GM19239 (cell line): ENCODE measurements around the gene KIRREL3.

Experiments
- DNase-seq: peaks from one replicate; pipeline ENCODE4 v3.0.0; 2011; ENCODE audit warnings: low spot score; ENCODE audit not compliant: insufficient read length
- FAIRE-seq: peaks from 2 replicates; lab custom pipeline; 2011; peaks lifted over from hg19 to GRCh38; lab: Jason Lieb, UNC

KIRREL3 gene

DNA sequence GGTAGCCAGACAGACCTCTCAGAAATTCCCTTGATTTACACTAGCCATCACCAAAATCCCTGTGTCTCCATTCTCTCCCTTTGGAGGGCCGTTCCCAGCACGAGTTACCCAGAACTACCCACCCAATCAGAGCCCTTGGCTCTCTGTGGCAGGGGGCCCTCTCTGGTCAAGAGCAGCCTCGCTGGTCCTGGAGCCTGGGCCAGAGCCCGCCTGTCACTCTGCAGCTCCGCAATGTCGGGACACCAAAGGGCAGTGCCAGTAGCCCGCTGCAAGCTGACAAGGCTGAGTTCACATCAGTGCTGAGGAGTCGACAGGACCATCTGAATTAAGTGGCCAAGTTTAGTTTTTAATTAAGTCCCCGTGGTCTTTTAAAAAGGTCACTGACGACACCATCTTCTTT, 403.5 kb downstream of the KIRREL3 start:
- DNase-seq (no peak), FAIRE-seq (no peak)

DNA sequence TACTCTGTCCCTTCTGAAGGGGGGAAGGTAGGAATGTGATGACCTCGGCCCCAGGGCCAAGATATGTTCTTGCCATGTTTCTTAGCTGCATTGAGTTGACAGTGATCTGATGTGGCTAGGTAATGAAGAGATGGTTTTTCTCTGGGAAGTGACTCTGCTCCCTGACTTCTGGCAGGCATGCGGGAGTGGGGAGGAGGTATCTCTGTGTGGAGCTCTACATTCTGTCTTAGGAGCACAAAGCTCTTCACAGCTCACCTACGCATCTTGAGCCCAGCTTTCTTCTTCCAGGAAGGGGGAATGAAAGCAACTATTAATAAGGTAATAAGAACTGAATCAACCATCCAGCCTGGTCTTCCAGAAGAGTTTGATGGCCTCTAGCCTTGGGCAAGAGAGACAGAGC, 404.1 kb downstream of the KIRREL3 start:
- DNase-seq (no peak), FAIRE-seq (no peak)

DNA sequence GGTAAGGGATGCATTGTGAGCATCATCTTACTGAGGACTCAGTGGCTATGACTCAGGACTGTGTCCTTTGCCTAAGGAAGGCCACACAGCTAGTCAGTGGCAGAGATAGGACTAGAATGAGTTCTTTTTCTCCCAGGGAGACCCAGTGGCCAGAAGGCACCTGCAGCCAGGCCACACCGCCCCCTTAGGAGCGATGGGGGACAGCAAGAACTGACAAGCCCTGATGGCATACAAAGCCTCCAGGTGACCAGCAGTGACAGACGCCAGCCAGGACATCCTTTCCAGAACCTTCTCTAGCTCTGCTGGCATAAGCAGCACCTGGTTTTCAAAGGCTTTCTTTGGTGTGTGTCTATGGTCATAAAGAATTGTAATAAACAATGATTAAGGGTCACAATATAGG, 405.0 kb downstream of the KIRREL3 start:
- DNase-seq = no peak
- no peak for FAIRE-seq

DNA sequence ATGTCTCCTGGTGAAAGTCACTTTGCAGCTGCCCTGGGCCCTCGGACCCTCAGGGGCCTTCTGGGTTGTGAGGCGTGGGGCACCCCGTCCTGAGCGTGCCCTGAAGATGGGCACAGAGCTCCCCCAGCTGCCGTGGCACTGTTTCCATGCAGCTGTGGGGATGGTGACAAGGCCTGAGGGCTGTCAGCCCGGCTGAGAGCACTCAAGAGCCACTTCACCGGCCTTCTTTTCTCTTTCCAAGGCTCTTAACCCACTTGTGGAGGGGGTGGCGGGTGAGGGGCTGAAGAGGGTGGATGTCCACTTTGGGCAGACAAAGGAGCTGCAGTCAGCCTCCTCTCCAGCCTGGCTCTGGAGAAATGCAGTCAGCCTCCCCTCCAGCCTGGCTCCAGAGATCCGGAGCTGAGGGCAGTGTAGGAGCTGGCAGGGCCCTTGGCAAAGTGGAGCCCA, 405.6 kb downstream of the KIRREL3 start:
- FAIRE-seq (no peak), DNase-seq (no peak)

DNA sequence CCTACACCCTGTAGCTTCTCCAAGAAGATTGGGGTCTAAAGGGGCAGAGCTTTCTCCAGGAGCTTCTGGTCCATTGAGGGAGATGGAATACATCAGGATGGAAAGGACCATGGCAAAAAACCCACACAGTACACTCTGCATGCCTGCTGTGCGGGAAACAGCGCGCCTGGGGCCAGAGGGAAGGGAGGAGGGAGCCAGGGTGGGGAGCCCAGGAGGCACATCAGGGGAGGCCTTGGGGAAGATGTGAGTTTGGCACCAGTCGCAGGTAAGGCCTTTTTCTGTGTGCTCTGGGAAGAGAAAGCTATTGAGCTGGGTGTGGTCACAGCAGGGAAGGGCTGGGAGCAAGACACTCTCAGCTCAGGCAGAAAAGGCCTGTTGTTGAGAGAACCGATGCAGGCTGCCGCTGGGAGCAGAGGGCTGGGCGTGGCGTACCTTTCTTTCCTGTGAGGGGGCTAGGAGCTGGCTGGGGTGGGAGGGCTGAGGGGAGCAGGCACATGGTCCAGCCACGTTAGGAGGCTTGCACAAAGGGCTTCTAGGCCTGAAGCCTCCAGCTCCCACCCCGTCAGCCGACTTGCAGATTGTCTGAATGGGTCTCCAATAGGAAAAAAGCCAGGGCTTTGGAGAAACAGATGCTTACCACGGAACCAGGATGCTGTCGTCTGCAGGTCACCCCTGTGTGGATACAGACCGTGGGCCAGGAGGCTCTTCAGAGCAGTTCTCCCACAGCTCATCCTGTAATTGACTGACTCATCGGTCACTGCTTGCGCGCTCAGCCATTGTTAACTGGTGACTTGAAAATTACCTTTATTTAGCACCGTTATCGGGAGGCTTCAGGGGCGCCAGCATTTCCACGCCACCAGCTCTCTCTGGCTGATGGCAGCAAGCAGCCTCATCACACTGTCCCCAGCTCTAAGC, 407.8 kb downstream of the KIRREL3 start:
- no peak for DNase-seq

DNA sequence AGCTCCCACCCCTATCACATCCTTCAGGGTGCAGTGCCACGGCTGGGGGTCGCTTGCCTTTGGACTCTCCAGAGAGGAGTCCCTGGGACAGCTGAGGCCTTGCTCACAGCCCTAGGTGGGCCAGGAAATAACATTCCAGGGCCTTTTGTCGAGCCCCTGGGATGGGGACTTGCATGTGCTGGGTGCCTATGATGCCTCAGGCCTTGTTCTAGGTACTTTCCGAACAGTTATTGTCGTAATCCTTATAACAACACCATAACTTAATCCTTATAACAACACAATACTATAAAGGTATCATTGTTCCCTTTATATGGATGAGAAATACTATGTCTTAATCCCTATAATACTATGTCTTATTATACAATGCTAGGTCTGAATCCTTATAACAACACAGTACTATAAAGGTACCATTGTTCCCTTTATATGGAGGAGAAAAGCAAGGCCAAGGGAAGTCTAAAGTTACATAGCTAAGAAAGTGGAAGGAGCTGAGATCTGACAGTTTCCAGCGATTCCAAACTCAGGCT, 408.5 kb downstream of the KIRREL3 start:
- DNase-seq (no peak), FAIRE-seq (no peak)

More for the DNA sequence above, 407.8 kb downstream of the KIRREL3 start:
- no peak for FAIRE-seq

DNA sequence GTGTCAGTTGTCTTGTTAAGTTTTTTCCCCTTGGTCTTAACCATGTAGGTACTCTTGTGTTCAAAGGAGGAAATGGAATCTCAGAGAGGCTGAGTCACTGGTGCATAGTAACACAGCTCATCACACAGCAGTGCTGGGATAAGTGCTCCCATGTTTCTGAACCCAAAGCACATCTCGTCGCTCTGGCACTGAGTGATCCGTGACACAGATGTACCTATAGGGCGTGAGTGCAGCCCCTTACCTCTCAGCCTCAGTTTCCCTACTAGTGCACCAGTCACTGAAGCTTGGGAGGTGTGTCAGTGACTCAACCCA, 411.1 kb downstream of the KIRREL3 start:
- no peak for FAIRE-seq
- no peak for DNase-seq

DNA sequence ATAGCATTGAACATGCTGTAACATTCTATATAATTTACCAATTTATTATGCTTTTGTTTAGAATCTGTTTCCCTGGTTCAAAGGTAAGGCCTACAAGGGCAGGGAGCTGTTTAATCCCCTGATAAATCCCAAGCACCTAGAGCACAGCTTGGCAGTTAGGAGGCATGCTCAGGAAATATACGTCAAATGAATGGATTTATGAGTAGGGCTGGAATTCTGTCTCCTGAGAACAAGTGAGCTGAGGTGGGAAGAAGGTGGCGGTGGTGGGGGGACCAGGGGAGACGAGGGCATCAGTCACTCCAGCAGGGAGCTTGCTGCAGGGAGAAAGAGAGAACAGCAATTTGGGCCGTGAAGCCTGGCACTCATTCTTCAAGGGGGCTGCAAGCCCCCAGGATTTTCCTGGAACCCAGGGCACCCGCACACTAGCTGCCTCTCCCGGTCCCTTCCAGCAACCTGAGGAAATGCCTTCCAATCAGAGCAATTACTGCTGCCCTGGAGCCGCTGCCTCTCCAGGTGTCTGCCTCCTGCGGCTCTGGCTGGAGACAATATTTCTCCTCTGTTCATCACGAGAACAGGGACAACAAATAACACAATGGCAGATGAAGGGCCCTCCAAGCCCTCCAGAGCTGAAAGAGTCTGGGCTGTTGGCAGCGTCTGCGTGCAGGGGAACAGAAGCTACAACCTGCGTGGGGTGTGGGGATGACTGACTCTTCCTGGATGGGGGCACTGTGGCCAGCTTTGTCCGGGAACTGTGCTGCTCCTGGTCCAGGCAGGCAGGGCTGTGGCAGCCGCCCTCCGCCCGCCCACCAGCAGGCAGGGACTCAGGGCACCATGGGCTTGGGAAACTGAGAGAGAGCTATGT, 411.7 kb downstream of the KIRREL3 start:
- no peak for FAIRE-seq
- no peak for DNase-seq

DNA sequence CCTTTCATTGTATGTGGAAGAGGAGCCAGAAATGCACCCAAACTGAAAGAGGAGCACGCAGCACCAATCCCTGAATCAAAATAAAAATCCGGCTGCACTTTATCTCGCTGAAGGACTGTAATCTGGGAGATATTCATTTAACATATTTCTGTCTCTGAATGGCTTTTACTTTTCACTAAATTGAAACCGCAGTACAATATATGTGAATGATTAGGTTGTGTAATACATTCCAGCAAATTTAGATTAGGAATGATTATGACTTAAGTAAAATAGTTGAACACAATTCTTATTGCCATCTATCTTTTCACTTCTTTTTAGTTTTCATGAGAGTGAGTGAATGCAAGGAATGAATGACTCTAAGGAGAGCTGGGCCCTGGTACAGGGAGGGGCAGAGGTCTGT, 413.0 kb downstream of the KIRREL3 start:
- FAIRE-seq (no peak), DNase-seq (no peak)

DNA sequence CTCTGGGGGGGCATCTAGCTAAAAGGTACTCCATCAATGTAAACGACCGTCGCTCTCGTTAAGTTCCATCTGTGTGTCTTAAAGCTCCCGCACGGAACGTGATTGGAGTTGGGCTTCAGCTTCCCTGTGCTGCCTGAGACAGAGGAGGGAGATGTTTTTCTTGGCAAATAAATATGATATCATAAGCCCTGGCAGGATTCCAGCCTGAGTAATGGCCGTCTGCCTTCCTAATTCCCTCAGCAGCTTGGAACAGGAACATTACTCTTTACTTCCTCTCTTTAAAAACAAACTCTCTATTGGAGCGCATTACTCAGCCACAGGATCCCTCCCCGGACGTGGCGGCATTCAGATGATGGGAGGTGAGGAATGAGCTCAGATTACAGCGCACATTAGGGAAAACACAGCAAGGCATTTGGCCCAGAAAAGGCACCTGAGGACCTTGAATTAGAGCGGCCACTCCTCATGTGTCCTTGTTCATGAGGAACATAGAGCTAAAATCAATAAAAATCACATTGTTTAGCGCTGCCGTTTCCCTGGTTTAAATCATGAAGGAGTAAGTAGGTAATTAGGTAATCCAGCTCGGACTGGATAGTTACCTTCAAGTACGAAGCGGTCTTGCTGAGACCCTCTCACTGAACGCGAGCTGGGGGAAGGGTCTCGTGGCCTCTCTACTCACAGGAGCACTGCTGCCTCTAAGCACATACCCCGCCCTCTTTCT, 414.6 kb downstream of the KIRREL3 start:
- DNase-seq = no peak
- no peak for FAIRE-seq

DNA sequence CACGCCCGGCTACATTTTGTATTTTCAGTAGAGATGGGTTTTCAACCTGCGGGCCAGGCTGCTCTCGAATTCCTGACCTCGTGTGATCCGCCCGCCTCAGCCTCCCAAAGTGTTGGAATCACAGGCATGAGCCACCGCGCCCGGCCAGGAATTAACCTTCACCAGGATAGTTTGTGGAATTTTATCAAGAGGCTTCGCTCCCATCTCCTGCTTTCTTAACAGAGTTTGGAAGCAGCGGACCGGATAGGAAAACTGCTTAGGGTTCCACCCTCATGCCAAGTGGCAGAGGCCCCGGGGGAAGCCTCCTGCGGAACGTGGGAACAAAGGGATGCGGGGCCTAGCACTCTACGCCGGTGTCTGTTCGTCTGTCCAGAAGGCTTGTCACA, 415.2 kb downstream of the KIRREL3 start:
- no peak for FAIRE-seq
- DNase-seq = no peak

DNA sequence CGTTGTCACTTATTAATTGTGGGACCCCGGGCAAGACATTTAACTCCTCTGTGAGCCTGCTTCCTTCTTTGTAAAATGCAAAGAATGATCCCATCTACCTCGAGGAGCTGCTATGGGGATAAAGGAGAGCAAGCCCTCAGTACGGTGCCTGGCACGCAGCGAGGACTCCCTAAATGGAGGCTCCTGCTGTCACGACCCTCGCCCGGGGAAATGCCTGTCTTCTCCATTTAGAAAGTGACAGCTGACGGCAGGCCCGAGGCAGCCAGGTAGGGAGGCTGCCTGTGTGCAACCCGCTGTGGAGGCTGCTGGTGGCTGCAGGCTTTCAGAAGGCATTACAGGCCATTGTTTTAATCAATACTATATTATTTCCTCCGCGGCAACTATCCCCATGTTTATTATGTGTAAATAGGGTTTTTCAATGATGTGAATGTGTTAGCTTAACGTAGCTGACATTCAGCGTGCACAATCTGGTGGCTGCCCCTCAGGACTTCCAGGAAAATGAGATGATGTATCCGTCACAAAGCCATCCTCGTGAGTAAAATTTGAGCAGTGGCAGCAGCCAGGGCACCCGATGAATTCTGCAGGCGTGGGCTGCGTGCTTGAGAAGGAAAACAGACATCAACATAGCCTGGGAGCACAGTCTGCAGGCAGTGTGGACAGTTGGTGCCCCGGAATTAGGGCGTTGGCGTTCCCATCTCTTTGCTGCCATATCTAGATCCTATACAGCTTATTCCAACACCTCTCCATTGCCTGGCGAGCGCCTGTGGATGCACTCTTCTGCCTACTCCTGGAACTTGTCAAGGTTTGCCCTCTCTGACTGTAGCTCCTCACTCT, 416.8 kb downstream of the KIRREL3 start:
- no peak for FAIRE-seq
- no peak for DNase-seq

DNA sequence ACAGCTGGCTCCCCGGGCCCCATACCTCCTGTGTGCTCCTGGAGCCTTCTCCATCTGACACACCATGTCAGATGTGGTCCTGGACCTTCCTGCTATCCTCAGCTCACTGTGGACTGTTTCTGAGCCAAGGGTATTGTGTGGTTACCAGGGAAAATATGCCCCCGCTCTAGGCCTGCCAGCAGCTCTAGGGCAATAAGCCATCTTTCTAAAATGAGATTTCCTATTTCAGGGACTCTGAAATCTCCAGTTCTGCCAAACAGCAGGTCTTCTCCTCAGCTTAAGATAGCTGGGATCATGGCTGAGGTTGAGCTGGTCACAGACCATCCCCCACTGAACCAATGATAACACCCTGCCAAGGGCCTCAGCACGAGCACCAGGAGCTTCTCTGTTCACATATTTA, 417.5 kb downstream of the KIRREL3 start:
- FAIRE-seq (no peak), DNase-seq (no peak)

DNA sequence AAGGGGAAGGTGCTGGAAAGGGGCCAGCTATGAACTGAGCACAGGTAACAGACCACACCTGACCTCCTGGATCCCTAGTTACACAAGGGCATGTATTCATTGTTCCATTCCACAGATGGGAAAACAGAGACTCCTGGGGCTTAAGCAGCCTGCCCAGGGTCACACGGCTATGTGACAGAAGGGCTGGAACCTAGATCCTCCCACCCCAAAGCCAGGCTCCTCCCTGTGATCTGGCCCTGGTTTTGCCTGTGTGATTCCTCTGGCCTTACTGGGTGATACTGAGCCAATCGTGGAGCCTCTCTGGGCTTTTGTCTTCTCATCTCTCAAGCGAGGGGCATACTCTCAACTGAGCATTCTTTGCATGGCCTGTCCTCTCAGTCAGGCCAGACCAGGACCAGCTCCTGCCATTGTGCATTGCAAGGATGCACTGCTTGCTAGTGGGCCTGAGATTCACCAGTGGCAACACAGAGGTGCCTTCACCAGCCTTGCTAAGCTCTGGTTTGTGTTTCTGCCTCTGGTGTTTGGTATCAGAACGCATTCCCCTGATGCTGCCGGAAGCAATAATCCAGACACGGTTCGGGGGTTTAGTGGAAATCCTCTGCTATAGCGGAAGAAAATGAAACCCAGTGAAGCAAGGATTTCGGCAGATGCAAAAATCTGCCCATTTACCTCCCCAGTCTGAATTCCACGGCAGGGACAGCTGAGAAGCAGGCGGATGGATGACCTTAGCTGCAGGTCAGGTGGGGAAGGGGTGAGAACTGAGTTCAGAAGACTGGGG, 418.5 kb downstream of the KIRREL3 start:
- DNase-seq (no peak), FAIRE-seq (no peak)

DNA sequence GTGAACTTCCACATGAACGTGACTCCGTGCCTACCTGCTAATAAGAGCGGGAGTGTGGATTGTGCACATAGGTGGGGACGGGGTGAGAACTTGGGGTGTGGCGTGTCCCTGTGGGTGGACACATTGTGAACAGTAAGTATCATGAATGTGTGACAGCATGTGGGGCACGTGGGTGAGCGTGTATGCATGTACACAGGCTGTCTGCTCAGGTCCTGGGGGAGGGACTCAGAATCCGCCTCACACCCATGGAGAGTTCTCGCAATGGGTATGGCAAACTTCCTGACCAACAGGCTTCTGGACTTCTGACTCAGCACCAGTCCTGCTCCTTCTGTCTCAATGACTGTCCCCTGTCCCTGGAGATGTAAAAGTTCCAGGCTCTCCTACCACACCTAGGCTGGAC, 422.1 kb downstream of the KIRREL3 start:
- FAIRE-seq (no peak), DNase-seq (no peak)

DNA sequence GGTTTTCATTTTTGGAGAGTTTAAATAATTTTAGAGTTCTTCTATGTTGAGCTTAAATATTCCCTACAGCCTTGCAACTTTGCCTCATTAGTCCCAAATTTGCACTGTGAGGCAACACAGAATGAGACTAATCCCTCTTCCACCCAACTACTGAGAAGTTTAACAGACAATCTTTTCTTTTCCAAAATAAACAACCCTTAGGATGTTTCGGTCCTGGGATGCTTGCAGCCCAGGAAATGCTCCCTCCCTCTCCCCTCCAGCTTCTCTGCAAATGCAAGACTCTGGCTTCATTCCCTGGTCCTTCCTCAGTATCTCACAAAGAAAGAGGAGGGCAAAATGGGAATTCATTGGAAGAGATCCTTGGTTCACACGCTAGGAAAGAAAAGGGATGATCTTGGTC, 422.5 kb downstream of the KIRREL3 start:
- FAIRE-seq = no peak
- no peak for DNase-seq

DNA sequence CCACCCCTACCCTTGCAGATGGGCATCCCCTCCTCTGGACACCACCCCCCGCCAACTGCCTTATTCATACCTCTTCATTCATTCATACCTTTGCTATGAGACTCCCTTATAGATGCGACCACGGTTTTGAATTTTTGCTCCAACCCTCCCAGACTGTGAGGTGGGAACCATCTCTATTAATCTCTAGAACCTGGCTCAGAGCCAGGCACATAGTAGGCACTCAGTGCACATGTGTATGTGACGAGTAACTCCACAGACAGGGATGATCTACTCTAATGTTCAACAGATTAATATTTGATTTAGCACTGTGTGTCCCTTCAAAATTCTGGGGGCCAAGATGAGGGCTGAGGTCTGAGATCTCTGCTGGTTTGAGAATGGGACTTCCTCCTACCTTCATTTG, 424.7 kb downstream of the KIRREL3 start:
- FAIRE-seq = no peak

DNA sequence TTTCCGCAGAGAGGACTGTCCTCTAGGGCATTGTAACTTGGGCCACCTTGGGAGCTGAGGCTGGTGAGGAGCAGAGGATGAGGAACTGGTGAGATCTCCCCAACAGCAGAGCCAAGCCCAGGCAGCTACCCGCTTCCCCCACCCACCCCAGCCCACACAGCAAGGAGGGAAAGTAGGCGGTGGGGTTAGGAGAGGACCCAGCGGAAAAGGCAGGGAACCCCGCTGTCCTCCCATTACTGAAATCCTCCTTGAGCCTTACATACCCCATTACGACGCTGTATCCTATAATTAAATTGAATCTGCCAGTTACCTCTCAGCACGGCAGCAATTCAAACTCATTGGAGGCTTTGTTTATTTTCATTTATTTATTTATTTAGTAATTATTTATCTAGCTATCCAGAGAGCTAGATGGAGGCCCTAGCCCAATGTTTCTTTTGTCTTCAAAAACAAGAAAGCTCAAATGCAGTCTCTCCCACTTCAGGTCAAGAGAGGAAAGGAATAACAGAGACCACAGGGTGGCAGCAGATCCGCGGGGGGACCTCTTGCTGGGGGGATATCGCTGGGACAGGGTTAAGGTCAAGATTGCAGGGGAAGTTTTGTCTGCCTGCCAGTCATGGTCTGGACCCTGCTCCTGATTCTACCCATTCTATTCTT, 427.1 kb downstream of the KIRREL3 start:
- no peak for FAIRE-seq
- DNase-seq = no peak

More for the DNA sequence above, 424.7 kb downstream of the KIRREL3 start:
- no peak for DNase-seq
